HL-60/S4 treated with phorbol 12-myristate 13-acetate at 8.2 ng/mL for 4 days and 3 days (cell line): ENCODE results near the gene MTHFD1L.
"Not testable (repeated sequence)": the region's sequence is repeated elsewhere in the genome, so short reads cannot be mapped to it uniquely, and the experiment has no call there.

ENCODE experiments used
- in situ Hi-C: fragments of 300-500 bp; cut with MboI; formaldehyde crosslinking; loops from 2 replicates; pipeline ENCODE4 v1.15.0; 2022; ENCODE audit warnings: low sequenced_read_pairs

Gene MTHFD1L

GRCh38 chr6:150865406-150866146 lies at the start of gene MTHFD1L:
Gene MTHFD1L, plus strand, starts transcription at chr6:150865702. Its CDS starts 121 bp downstream, at chr6:150865823.
- in situ Hi-C loops = no loop called here

GRCh38 chr6:150816554-150816953 lies 48.9 kb upstream of the MTHFD1L start:
- in situ Hi-C loops = loop anchor here (10.0 to 25.0 kb wide), 2 partner anchors 402 to 754 kb away; partner anchors contain the start of gene ULBP3

GRCh38 chr6:150822932-150823331 lies 42.6 kb upstream of the MTHFD1L start:
- in situ Hi-C loops = loop anchor here (25.0 kb wide), 1 partner anchor 761 kb away; the partner anchor contains the start of gene ULBP3

GRCh38 chr6:150826788-150827187 lies 38.7 kb upstream of the MTHFD1L start:
- in situ Hi-C loops = no loop called here

- in situ Hi-C loops = not testable (repeated sequence)
These were observed 37.4 kb upstream of the MTHFD1L start for GRCh38 chr6:150828107-150828506.

GRCh38 chr6:150830439-150831165 lies 34.9 kb upstream of the MTHFD1L start:
- in situ Hi-C loops = no loop called here

- in situ Hi-C loops = no loop called here
These were observed 33.9 kb upstream of the MTHFD1L start for GRCh38 chr6:150831577-150831976.

GRCh38 chr6:150835620-150836019 lies 29.9 kb upstream of the MTHFD1L start:
- in situ Hi-C loops = no loop called here

GRCh38 chr6:150840185-150840584 lies 25.3 kb upstream of the MTHFD1L start:
- in situ Hi-C loops = no loop called here

- in situ Hi-C loops = no loop called here
These were observed 24.3 kb upstream of the MTHFD1L start for GRCh38 chr6:150841189-150841588.

- in situ Hi-C loops = no loop called here
These were observed 23.8 kb upstream of the MTHFD1L start for GRCh38 chr6:150841697-150842096.

GRCh38 chr6:150844371-150844770 lies 21.1 kb upstream of the MTHFD1L start:
- in situ Hi-C loops = no loop called here

- in situ Hi-C loops = no loop called here
These were observed 18.9 kb upstream of the MTHFD1L start for GRCh38 chr6:150846641-150847040.

- in situ Hi-C loops = no loop called here
These were observed 17.1 kb upstream of the MTHFD1L start for GRCh38 chr6:150848400-150848799.

- in situ Hi-C loops = not testable (repeated sequence)
These were observed 11.1 kb upstream of the MTHFD1L start for GRCh38 chr6:150854392-150854791.

- in situ Hi-C loops = not testable (repeated sequence)
These were observed 10.3 kb upstream of the MTHFD1L start for GRCh38 chr6:150855171-150855570.

GRCh38 chr6:150857062-150857944 lies 8.2 kb upstream of the MTHFD1L start:
- in situ Hi-C loops = no loop called here

GRCh38 chr6:150857945-150858308 lies 7.6 kb upstream of the MTHFD1L start:
- in situ Hi-C loops = no loop called here

- in situ Hi-C loops = not testable (repeated sequence)
These were observed 3.9 kb upstream of the MTHFD1L start for GRCh38 chr6:150861448-150862168.

GRCh38 chr6:150863213-150863928 lies 2.1 kb upstream of the MTHFD1L start:
- in situ Hi-C loops = no loop called here
